HG03060 (cell line): Measurements from ENCODE around the gene GSTM4.

Experiments used
- ATAC-seq: cut with Tn5 transposase; IDR thresholded peaks from one replicate; pipeline ENCODE4 v1.9.1; 2021; ENCODE audit warnings: low read depth, moderate number of reproducible peaks; ENCODE audit not compliant: unreplicated experiment

GSTM4 gene

GRCh38 chr1:109636201-109636952 lies 19.5 kb upstream of the GSTM4 start:
- ATAC-seq, result no peak

GRCh38 chr1:109637446-109637845 lies 18.5 kb upstream of the GSTM4 start:
- no peak for ATAC-seq

- ATAC-seq, result no peak
Measured at GRCh38 chr1:109639063-109639840, 16.6 kb upstream of the GSTM4 start.

GRCh38 chr1:109639841-109640184 lies 16.1 kb upstream of the GSTM4 start:
- ATAC-seq, result no peak

- ATAC-seq, result no peak
Measured at GRCh38 chr1:109640285-109640865, 15.5 kb upstream of the GSTM4 start.

- ATAC-seq, result no peak
Measured at GRCh38 chr1:109641078-109641740, 14.7 kb upstream of the GSTM4 start.

- no peak for ATAC-seq
Measured at GRCh38 chr1:109641861-109642260, 14.0 kb upstream of the GSTM4 start.

- ATAC-seq, result no peak
Measured at GRCh38 chr1:109642626-109643025, 13.3 kb upstream of the GSTM4 start.

- peak; percentile 44 for ATAC-seq
Measured at GRCh38 chr1:109643385-109644230, 12.3 kb upstream of the GSTM4 start.

- ATAC-seq, result no peak
Measured at GRCh38 chr1:109644670-109645069, 11.2 kb upstream of the GSTM4 start.

GRCh38 chr1:109649491-109649914 lies 6.4 kb upstream of the GSTM4 start:
- ATAC-seq, result no peak

GRCh38 chr1:109650609-109651008 lies 5.3 kb upstream of the GSTM4 start:
- ATAC-seq, result no peak

- ATAC-seq, result no peak
Measured at GRCh38 chr1:109652402-109652801, 3.5 kb upstream of the GSTM4 start.

- ATAC-seq, result no peak
Measured at GRCh38 chr1:109653306-109653705, 2.6 kb upstream of the GSTM4 start.

- ATAC-seq, result no peak
Measured at GRCh38 chr1:109654519-109654918, 1.4 kb upstream of the GSTM4 start.

GRCh38 chr1:109657395-109657794 lies 1.5 kb downstream of the GSTM4 start:
- ATAC-seq, result no peak

GRCh38 chr1:109657970-109658369 lies 2.1 kb downstream of the GSTM4 start:
- ATAC-seq, result no peak

GRCh38 chr1:109658533-109659042 lies 2.7 kb downstream of the GSTM4 start:
- ATAC-seq, result no peak

GRCh38 chr1:109659145-109659544 lies 3.2 kb downstream of the GSTM4 start:
- ATAC-seq, result no peak
